Activated CD4-positive, alpha-beta T cell treated with anti-CD3 and anti-CD28 coated beads, Interleukin-2, amount 50 U/mL, for 48 hours (primary cell): Measurements from ENCODE around the gene SCN1B.
"Not testable (repeated sequence)": the region's sequence is repeated elsewhere in the genome, so short reads cannot be mapped to it uniquely, and the experiment has no call there.

Experiments used
- DNase-seq, 2 experiments: peaks; one replicate each; pipeline ENCODE4 v3.0.0-alpha.2; 2020

The SCN1B gene

DNA sequence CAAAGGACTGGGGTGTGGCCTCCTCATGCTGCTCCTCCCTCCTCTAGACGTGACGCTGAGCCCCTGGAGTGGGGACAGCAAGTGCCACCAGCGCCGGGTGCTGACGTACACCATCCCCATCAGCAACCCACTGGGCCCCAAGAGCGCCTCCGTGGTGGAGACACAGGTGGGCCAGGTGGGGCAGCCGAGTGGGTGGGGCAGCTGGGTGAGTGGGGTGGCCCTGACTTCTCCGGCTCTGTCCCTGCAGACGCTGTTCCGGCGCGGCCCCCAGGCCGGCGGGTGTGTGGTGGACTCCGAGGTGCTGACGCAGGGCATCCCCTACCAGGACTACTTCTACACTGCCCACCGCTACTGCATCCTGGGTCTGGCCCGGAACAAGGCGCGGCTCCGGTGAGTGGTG lies 11.1 kb upstream of the SCN1B start:
- no peak for DNase-seq

DNA sequence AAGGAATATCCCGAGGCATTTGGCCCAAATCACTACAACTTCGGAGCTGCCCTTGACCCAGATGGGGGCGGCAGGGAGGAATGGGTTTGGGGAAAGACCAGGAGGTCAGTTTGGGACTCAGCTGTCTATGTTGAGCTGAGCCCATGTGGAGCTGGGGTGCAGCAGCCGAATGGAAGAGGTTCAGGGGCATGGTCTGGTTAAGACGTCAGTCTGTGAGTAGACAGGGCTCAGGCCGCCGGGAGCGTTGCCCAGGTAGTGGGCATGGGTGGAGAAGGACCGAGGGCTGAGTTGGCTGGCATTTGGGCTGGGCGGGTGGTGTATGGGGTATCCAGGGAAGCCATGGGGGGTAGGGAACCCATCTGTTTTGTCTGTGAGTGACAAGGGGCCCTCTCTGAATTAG lies 9.3 kb upstream of the SCN1B start:
- DNase-seq: no peak

DNA sequence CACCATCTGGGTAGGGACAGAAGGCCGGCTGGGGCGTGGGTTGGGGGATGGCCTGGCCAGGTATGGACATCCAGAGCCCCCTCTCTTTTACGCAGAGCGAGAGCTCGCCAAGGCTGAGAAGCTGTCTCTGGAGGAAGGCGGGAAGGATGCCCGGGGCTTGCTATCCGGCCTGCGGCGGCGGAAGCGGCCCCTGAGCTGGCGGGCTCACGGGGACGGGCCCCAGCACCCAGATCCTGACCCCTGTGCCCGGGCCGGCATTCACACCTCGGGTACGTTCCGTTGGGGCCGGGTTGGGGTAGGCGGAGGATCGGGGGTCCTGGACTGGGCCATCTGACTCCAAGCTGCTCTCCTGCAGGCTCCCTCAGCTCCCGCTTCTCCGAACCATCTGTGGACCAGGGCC lies 8.7 kb upstream of the SCN1B start:
- no peak for DNase-seq

DNA sequence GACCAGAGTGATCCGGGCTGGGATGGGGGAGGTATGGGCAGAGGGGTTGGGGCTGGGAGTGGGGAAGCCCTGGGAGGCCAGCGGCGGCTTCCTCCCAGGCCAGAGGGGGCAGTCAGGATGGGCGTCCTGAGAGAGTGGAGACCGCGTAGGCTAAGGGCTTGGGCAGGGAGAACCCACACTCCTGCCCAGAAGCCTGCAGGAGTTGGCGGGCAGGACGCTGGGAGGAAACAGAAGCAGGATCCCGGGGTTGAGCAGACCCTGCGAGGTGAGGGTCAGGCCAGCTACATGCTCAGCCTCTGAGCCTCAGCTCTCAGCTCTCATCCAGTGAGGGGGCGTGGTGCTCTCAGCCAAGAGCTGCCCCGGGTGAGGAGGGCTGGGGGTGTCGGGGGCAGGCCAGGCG lies 7.8 kb upstream of the SCN1B start:
- no peak for DNase-seq

DNA sequence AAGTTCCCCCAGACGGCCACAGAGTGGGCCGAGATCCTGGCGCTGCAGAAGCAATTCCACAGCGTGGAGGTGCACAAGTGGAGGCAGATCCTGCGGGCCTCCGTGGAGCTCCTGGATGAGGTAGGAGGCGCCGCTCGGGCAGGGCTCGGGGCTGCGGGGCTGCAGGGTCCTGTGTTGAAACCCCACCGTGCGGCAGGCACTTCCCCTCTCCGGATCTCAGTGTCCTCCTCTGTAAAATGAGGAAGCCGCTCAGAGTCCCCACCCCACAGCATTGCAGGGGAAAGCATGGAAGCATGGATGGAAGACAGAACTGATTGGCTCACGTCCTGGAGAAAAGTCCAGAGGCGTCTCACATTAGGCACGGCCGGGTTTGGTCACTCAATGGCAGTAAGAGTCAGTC lies 6.8 kb upstream of the SCN1B start:
- no peak for DNase-seq

DNA sequence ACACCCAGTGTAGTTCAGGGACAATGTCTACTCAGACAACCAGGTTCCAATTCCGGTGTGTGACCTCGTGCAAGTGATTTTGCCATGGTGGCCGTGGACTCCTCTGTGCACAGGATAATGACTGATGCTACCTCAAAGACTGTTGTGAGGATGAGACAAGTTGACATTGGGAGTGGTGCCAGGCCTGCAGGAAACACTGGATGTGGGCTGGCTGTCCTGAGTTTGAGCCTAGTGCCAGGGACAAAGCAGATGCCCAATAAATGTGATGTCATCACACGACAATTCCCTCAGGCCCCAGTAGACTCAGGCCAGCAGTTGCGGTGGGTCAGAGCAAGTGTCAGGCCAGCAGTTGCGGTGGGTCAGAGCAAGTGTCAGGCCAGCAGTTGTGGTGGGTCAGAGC lies 6.2 kb upstream of the SCN1B start:
- DNase-seq: no peak

DNA sequence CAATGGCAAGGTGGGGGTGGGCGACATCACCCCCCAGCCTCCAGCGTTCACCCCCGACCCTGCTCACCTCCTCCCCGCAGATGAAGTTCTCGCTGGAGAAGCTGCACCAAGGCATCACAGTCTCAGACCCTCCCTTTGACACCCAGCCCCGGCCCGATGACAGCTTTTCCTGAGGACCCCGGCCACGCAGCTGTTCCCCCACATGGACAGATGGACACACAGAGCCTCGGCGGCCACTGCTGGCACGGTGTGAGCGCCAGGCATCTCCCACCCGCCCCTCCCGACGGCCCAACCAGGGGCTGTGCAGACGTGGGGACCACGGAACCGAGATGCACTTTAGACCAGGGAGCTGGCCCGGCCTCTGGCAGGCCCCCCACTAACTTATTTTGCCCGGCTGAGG lies 4.3 kb upstream of the SCN1B start:
- DNase-seq: no peak

DNA sequence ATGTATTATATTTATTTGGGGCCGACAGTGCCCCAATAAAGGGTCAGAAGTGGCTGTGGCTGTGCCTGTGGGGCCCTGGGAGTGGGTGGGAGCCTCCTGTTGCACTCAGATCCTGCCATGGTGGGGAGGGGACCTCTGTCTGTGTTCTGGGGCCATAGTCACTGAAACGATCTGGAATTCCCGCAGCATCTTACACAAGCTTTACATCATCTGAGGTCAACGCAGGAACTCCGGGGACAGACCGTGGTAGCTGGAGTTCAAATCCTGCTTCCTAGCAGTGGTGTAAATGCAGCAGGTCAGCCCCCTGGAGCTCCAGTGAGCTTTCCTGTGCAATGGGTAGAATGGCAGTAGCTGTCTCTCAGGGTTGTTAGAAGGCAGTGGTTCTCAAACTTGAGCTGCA lies 3.9 kb upstream of the SCN1B start:
- no peak for DNase-seq

DNA sequence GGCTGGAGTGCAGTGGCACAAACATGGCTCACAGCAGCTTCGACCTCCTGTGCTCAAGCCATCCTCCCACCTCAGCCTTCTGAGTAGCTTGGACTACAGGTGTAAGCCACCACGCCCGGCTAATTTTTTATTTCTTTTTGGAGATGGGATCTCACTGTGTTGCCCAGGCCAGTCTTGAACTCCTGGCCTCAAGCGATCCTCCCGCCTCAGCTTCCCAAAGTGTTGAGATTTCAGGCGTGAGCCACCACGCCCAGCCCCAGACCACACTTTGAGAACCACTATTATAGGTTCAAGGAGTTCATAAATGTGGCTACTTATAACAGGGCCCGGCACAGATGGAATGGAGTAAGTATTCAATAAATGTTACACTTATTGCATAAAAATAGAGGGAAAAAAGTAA lies 3.3 kb upstream of the SCN1B start:
- DNase-seq: no peak

DNA sequence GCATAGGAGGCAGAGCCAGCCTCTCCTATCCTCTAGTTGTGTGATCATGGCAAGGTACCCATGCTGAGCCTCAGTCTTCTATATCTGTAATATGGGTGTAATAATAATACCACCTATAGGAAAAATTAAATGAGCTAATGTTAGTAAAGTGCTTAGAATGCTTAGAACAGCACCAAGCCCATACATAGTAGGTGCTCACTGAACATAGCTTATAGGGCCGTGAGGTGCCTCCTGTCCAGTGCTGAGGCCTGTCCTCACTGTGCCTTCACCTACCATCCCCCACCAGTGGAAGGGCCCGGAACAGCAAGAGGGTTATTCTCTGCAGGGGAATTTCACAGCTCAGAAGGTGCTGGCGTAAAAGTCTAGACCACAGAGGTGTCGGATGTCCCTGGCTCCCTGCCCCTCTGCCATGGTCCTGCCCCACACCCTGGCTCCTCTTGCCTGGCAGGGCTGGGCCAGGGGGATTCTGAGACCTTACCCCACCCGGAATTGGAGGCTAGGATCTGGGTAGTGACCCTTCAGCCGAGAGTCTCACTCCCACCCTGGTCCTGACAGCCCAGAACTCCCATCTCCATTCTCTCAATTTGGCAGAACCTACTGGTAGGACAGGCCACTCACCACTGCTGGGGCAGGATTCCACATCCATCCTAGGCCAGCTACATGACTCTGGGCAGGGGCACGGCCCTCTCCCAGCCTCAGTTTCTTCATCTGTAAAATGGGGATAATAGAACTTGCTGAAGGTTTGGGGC lies 2.2 kb upstream of the SCN1B start:
- DNase-seq: no peak

DNA sequence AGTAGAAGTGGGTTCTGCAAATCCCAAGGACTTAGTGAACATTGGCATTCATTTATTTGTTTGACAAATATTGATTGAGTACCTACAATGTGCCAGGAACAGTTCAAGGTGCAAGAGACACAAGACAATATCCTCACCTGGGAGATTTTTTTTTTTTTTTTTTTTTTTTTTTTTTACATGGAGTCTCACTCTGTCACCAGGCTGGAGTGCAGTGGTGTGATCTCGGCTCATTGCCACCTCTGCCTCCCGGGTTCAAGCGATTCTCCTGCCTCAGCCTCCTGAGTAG lies 1.7 kb upstream of the SCN1B start:
- DNase-seq: not testable (repeated sequence)

DNA sequence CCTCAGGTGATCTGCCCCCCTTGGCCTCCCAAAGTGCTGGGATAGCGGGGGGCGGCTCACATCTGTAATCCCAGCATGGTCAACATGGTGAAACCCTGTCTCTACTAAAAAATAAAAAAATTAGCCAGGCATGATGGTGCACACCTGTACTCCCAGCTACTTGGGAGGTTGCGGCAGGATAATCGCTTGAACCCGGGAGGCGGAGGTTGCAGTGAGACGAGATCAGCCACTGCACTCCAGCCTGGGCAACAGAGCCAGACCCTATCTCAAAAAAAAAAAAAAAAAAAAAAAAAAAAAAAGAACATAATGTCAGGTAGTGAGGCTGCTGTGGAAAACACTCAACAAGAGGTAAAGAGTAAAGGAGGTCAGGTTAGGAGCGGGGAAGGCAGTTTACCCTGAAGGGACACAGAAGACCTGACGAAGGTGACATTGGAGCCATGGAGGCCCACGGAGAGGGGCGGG lies 964 bp upstream of the SCN1B start:
- DNase-seq: not testable (repeated sequence)

DNA sequence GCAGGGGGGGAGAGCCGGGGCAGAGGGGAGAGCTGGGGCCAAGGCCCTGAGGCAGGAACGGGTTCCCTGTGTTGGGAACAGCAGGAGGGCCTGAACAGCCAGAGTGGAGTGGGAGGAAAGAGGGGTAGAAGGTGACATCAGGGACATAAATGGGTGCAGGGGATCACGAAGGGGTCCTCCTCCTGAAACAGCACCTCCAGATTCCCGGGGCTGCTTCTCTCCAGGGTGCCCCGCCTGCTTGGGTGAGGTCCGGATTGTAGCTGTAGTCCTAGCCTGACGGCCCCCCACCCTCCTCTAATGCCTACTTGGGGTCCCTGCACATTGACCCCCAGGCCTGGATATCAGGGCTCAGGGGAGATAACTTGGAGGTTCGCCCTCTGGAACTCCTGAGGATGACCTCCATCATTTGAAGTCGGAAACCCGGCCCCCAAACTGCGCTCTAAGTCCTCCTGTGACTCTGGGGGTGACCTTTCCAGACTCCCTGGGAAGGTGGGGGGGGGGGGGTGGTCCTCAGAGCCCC lies 473 bp upstream of the SCN1B start:
- peak in 1 of 2 experiments; percentile 34 for DNase-seq

DNA sequence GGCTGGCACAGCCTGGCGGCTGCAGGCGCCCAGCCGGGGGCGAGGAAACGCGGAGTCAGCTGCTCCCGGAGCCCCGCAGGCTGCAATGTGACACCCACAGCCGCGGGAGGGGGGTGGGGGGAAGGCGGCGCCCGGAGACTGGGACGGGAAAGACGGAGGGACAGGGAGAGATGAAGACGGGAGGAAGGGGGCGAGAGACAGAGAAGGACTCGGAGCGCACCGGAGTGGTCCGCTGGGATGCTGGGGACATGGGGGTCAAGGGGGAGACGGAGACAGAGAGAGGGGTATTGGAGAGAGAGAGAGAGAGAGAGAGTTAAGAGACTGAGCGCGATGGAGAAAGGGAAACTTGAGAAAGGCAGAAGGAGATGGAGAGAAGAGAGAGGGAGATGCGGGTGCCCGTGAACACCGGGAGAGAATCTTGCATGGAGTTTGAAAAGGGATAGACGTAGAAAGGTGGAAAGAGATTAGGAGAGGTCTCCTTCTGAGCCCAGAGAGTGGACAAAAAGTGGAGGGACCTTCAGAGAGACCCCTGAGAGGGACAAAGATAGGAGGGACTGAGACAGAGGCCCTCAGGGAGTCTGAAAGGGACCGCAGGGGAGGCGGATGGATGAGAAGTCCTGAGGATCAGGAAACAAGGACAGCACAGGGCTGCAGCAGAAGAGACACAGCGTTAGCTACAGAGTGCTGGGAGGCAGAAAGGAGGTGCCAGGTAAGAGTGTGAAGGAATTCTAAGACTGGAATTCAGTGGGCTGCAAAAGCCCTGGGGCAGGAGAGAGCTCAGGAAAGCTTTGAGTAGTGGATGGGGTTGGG lies 1.0 kb downstream of the SCN1B start:
- no peak for DNase-seq

DNA sequence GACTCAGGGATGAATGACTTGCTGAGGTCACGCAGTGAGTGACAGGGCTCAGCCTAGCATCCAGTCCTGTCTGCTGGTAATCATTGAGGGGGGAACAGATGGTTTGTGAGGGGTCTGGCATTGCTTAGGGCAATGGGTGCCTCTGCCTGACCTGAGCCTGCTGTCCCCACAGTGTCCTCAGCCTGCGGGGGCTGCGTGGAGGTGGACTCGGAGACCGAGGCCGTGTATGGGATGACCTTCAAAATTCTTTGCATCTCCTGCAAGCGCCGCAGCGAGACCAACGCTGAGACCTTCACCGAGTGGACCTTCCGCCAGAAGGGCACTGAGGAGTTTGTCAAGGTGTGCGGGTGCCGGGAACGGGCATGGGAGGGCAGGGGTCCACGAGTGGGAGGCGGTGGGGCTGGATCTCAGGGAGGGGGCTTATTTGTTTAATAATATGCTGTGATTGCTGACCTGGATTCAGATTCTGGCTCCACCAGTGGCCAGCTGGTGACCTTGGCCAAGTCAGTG lies 2.1 kb downstream of the SCN1B start:
- DNase-seq: no peak

DNA sequence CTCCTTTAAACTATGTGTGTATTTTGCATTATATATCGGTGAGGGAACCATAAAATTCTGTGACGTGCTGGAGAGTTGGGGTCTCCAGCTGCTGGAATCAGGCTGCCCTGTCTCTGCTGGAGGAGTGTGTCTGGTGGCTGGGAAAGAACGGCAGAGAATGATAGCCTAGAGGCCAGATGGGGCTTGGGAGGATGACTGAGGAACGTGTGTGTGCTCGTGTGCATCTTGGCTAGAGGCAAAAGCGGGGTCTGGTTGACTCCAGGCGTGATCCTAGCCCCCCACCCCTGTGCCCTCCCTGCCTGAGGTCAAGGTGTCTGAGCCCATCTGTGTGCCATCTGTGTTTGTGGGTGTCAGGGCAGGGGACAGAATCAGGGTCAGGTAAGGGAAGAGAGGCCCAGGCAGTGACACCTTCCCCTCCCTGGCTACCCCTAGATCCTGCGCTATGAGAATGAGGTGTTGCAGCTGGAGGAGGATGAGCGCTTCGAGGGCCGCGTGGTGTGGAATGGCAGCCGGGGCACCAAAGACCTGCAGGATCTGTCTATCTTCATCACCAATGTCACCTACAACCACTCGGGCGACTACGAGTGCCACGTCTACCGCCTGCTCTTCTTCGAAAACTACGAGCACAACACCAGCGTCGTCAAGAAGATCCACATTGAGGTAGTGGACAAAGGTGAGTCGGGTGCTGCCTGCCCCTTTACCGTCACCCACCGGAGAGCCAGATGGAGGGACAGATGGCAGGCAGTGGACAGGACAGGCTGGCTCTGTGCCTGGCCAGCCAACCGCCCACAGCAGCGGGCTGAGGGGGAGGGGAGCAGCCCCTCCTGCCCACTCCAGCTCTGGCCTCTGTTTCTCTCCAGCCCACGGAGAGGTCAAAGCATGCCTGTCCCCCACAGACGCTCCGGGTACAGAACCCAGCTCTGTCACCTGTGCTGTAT lies 3.1 kb downstream of the SCN1B start:
- DNase-seq: no peak

DNA sequence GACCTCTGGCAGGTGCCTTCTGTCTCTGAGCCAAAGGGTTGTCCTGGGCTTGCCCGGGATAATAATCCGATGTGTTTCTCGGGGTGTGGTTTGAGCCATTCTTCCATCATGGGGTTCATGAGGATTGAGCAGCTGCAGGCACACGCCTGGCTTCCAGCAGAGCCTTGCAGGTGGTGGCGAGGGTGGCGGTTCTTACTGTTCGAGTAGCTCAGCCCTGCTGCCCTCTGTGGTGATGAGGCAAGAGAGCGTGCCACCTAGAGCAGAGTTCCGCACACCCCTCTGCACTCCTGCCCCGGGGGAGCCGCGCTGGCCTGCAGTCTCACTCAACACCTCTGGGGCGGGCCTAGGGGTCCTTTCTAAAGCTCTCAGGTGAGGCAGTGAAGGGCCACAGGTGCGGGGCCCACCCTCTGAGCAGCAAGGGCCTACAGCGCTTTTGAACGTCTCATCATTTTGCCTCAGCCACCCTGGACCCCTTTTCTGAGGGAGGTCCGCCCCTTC lies 3.8 kb downstream of the SCN1B start:
- no peak for DNase-seq

DNA sequence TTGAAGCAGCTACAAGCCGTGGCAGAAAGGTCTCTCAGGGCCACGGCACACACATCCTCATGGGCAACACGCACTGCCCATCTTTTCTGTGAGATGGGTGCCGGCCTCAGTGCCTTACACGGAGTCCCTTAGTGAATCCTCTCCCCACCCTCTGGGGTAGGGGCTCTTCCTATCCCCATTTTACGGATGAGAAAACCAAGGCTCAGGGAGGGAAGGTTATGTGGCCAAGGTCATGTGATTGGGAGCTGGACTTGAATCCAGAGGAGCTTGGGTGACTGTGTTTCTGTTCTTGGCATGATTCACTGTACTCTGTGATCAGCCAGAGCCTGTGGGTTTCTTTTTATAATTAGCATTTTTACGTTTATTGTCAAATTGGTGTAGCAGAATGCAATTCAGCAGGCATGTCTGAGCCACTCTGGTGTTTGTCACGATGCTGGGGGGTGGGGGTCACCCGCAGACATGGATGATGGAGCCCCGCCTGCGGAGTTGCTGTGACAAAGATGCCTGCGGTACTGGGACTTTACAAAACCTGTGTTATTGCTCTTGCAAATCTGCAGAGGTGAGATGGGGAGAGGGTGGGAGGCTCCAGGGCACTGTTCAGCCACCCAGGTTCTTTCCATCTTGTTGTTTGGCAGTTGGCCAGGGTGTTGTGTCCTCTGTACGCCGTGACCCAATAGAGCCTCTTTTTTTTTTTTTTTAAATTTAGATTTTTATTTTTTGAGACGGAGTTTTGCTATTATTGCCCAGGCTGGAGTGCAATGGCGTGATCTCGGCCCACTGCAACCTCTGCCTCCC lies 4.5 kb downstream of the SCN1B start:
- no peak for DNase-seq

DNA sequence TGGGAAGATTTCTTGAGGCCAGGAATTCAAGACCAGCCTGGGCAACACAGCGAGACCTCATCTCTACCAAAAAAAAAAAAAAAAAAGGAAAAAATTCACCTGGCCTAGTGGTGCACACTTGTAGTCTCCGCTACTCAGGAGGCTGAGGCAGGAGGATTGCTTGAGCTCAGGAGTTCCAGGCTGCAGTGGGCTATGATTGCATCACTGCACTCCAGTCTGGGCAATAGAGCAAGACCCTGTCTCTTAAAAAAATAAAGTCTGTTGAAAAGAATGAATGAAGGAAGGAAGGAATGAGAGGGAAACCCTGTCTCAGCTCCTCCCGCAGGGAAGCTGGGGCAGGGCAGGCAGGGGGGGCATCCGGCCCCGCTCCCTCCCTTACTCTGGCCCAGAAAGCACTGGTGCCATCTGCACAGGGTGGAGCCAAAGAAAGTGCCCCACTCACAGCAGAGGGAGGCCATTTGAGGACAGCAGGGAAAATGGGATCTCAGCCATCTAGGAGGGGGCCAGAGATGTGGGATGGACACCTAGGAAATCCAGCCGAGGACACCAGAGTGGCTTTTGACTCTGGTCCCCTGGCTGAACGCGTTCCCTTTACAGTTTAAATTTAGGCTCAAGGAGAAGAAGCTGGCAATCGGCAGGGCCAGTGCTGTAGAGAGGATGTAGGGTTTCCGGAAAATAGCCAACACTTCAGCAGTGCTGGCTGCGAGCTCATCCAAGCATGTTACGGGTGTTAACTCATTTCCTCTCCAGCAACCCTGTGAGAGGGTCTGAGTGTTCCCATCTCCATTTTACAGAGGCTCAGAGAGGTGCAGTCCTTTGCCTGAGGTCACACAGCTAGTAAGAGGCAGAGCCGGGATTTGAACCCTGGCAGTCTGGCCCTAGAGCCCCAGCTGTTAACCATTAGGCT lies 7.7 kb downstream of the SCN1B start:
- no peak for DNase-seq

DNA sequence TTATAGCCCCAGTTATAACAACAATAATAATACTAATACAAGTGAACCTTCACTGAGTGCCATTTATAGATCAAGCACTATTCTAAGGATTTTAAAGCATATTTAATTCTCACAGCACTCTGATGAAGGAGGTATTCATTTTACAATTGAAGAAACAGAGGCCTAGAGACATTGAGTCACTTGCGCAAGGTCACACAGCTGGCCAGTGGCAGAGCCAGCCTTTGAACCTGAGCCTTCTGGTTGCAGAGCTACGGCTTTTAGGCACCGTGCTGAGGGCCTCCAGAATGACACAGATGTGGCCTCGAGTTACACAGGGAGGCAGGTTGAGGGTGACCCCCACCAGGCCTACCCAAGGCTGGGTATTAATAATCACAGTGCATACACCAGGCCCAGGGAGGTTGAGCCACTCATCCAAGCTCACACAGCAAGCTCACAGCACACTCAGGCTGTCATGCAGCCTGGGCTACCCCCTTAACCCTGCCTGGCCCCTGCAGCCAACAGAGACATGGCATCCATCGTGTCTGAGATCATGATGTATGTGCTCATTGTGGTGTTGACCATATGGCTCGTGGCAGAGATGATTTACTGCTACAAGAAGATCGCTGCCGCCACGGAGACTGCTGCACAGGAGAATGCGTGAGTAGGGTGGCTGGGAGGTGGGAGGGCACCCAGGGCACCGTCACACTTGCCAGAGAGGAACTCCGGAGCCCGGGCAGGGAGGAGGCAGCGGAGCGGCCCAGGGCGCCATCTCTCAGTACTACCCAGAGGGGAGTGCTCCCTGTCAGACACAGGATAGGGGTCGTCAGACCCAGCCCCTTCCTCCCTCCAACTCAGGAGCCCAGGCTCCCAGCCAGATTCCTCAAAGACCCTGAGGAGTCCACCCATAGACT lies 8.6 kb downstream of the SCN1B start:
- DNase-seq: no peak
